ENCODE results near the gene OPA3. TPM values are rescaled to one million over a fixed set of nuclear protein-coding genes. Genes with fewer than 3 reads are reported as not detected.

OPA3 gene
- total RNA-seq, 1 experiment from 2014 or later: 17.1 TPM

DNA sequence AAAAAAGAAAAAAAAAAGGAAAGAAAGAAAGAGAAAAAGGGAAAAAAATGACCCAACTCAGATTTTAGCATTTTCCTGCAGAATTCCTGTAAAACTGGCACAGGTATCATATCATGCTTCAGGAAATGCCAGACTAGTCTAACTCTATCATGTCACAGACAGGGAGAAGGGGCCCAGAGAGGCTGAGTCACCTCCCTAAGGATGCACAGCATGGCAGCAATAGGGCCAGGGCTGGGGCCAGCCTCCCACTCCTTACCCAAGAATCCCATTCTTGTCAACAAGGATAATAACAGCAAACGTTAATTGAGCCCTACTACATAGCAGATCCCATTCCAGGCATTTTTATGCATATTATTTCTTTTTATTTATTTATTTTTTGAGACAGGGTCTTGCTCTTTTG is 8.9 kb upstream of the OPA3 start:
- H3K27me3 Mint-ChIP-seq (ENCODE audit: unreplicated experiment): peaks cover 46% of the 10 kb centered on the region
- H3K27ac Mint-ChIP-seq (ENCODE audit: unreplicated experiment): no peak overlapping the region
- peaks cover 12% of the 10 kb centered on the region for H3K4me1 Mint-ChIP-seq (ENCODE audit: low read depth, unreplicated experiment)
- BruUV-seq (replicated peaks): no TSS peak
- DNase-seq: no peak
- intact Hi-C loops (cut with micrococcal nuclease; ENCODE audit: unreplicated experiment): loop anchor here (5.0 kb wide), 1 partner anchor 49 kb away; no protein-coding TSS in a partner anchor
- no peaks in the 10 kb centered on the region for H3K9me3 Mint-ChIP-seq (ENCODE audit: low read depth, unreplicated experiment)
- TF ChIP-seq, protein P1, sequence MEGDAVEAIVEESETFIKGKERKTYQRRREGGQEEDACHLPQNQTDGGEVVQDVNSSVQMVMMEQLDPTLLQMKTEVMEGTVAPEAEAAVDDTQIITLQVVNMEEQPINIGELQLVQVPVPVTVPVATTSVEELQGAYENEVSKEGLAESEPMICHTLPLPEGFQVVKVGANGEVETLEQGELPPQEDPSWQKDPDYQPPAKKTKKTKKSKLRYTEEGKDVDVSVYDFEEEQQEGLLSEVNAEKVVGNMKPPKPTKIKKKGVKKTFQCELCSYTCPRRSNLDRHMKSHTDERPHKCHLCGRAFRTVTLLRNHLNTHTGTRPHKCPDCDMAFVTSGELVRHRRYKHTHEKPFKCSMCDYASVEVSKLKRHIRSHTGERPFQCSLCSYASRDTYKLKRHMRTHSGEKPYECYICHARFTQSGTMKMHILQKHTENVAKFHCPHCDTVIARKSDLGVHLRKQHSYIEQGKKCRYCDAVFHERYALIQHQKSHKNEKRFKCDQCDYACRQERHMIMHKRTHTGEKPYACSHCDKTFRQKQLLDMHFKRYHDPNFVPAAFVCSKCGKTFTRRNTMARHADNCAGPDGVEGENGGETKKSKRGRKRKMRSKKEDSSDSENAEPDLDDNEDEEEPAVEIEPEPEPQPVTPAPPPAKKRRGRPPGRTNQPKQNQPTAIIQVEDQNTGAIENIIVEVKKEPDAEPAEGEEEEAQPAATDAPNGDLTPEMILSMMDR (IDR thresholded peaks at IDR 0.05; ENCODE audit: unreplicated experiment): no peak
- H3K36me3 Mint-ChIP-seq (ENCODE audit: insufficient read depth, unreplicated experiment): peaks cover 4% of the 10 kb centered on the region
- CTCF ChIA-PET: interaction anchor here (0.7 to 1.1 kb wide), 4 partner anchors 48 to 1260 kb away, joined by 3 to 6 read pairs (median 4); no protein-coding TSS in a partner anchor
- no peak overlapping the region for H3K4me3 Mint-ChIP-seq (ENCODE audit: low read depth, unreplicated experiment)

DNA sequence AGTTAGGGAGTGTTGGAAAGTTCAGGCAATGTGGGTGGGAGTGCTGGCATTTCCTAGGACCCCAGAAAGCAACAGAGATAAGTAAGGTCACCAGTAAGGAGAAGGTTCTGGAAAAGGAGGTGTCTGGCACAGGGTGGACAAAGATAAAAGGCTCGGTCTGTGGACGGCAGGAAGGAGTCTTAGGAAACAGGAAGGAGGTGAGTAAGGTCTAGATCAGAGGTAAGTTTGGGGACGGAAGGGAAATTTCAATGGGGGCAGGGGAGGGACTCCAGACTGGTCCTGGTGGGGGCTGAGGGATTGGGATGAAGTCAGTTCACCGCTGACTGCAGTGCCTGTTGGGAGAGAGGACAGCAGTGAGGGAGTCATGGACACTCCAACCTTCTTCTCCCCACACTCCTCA is 7.8 kb upstream of the OPA3 start:
- H3K36me3 Mint-ChIP-seq (ENCODE audit: insufficient read depth, unreplicated experiment): peaks cover 4% of the 10 kb centered on the region
- H3K4me1 Mint-ChIP-seq (ENCODE audit: low read depth, unreplicated experiment): peaks cover 6% of the 10 kb centered on the region
- no peak overlapping the region for H3K27ac Mint-ChIP-seq (ENCODE audit: unreplicated experiment)
- H3K27me3 Mint-ChIP-seq (ENCODE audit: unreplicated experiment): peaks cover 34% of the 10 kb centered on the region
- no peak overlapping the region for H3K4me3 Mint-ChIP-seq (ENCODE audit: low read depth, unreplicated experiment)
- CTCF ChIA-PET: interaction anchor here (1.1 kb wide), 1 partner anchor 49 kb away, joined by 6 read pairs; no protein-coding TSS in a partner anchor
- TF ChIP-seq, protein P1 (IDR thresholded peaks at IDR 0.05; ENCODE audit: unreplicated experiment): no peak
- H3K9me3 Mint-ChIP-seq (ENCODE audit: low read depth, unreplicated experiment): no peaks in the 10 kb centered on the region
- intact Hi-C loops (cut with micrococcal nuclease; ENCODE audit: unreplicated experiment): loop anchor here (5.0 kb wide), 1 partner anchor 50 kb away; no protein-coding TSS in a partner anchor
- BruUV-seq (replicated peaks): no TSS peak
- DNase-seq: no peak

DNA sequence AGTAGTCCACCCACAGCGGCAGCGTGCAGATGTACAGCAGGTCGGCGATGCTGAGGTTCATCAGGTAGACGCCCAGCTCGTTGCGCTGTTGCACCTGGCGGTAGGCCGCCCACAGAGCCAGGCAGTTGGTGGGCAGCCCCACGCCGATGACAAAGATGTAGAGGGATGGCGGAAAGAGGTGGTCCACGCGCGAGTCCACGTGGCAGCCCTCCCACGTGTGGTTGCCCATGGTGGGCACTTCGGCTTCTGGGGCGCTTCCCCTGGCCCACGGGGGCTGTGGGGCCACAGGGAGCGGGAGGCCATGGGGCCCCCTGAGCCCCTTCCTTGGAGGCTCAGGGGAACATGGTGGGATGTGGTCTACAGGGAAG is 7.0 kb upstream of the OPA3 start:
- no TSS peak for BruUV-seq (replicated peaks)
- H3K4me3 Mint-ChIP-seq (ENCODE audit: low read depth, unreplicated experiment): no peak overlapping the region
- H3K27ac Mint-ChIP-seq (ENCODE audit: unreplicated experiment): no peak overlapping the region
- no peaks in the 10 kb centered on the region for H3K9me3 Mint-ChIP-seq (ENCODE audit: low read depth, unreplicated experiment)
- H3K27me3 Mint-ChIP-seq (ENCODE audit: unreplicated experiment): peaks cover 27% of the 10 kb centered on the region
- H3K36me3 Mint-ChIP-seq (ENCODE audit: insufficient read depth, unreplicated experiment): peaks cover 4% of the 10 kb centered on the region
- peaks cover 6% of the 10 kb centered on the region for H3K4me1 Mint-ChIP-seq (ENCODE audit: low read depth, unreplicated experiment)
- CTCF ChIA-PET: interaction anchor here (1.6 kb wide), 1 partner anchor 51 kb away, joined by 8 read pairs; no protein-coding TSS in a partner anchor
- TF ChIP-seq, protein P1 (IDR thresholded peaks at IDR 0.05; ENCODE audit: unreplicated experiment): no peak
- intact Hi-C loops (cut with micrococcal nuclease; ENCODE audit: unreplicated experiment): loop anchor here (5.0 kb wide), 1 partner anchor 51 kb away; no protein-coding TSS in a partner anchor
- DNase-seq: no peak

DNA sequence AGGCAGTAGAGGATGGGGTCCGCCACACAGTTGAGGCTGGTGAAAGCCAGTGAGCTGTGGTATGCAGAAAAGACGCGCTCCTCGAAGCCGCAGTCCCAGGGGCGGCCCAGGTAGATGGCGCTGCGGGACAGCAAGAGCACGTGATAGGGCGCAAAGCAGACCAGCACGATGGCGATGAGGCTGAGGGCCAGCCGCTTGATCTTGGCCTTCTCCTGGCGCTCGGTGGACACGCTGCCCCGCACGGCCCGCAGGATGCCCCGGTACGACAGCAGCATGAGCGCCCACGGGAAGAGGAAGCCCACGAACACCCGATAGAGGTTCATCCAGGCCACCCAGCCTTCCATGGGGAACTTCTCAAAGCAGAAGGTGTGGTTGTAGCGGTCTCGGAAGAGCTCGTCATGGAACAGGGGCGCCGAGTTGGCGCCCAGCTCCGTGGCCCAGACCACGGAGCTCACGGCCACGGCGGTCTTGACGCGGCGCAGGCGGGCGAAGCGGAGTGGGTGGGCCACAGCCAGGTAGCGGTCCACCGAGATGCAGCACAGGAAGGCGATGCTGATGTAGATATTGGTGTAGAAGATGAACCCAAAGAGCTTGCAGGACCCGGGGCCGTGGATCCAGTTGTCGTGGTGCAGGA is 6.5 kb upstream of the OPA3 start:
- TF ChIP-seq, protein P1 (IDR thresholded peaks at IDR 0.05; ENCODE audit: unreplicated experiment): peak; percentile 34
- BruUV-seq (replicated peaks): no TSS peak
- H3K4me3 Mint-ChIP-seq (ENCODE audit: low read depth, unreplicated experiment): no peak overlapping the region
- H3K36me3 Mint-ChIP-seq (ENCODE audit: insufficient read depth, unreplicated experiment): peaks cover 4% of the 10 kb centered on the region
- peaks cover 6% of the 10 kb centered on the region for H3K4me1 Mint-ChIP-seq (ENCODE audit: low read depth, unreplicated experiment)
- intact Hi-C loops (cut with micrococcal nuclease; ENCODE audit: unreplicated experiment): loop anchor here (5.0 kb wide), 1 partner anchor 51 kb away; no protein-coding TSS in a partner anchor
- CTCF ChIA-PET: interaction anchor here (1.6 kb wide), 1 partner anchor 52 kb away, joined by 8 read pairs; no protein-coding TSS in a partner anchor
- peak; percentile 62 for DNase-seq
- no peak overlapping the region for H3K27ac Mint-ChIP-seq (ENCODE audit: unreplicated experiment)
- H3K9me3 Mint-ChIP-seq (ENCODE audit: low read depth, unreplicated experiment): no peaks in the 10 kb centered on the region
- H3K27me3 Mint-ChIP-seq (ENCODE audit: unreplicated experiment): peaks cover 22% of the 10 kb centered on the region
